HCT116 (cell line): ENCODE measurements around the gene CREB3L1. TPM values are rescaled to one million over a fixed set of nuclear protein-coding genes. Genes with fewer than 3 reads are reported as not detected.

ENCODE experiments used
- ATAC-seq: fragments of 200-7000 bp; cut with Tn5 transposase; 2 replicates; pipeline ENCODE4 v1.9.1; 2020; ENCODE audit warnings: mild to moderate bottlenecking, moderate library complexity
- BruUV-seq: library from RNA; stranded (reverse); fragments of 400-500 nt; replicated peaks from 2 replicates; lab custom pipeline; 2021; lab: Mats Ljungman, UMichigan
- CTCF ChIA-PET: fragments of 300-600 bp; sonication (Branson Sonifier 250); formaldehyde crosslinking; loops from one replicate; lab custom pipeline; 2021; ENCODE audit warnings: antibody characterized with exemption; lab: Charles Lee
- POLR2A ChIA-PET: fragments of 300-600, 350-600 bp; sonication (Branson Sonifier 250); formaldehyde crosslinking; loops from one replicate; lab custom pipeline; 2021; ENCODE audit warnings: antibody characterized with exemption; lab: Charles Lee
- RAD21 ChIA-PET, 2 experiments: fragments of 300-600 bp; sonication (Branson Sonifier 250); formaldehyde crosslinking; loops; one replicate each; lab custom pipeline; 2023; ENCODE audit warnings: low total read pairs in 2 of 2; ENCODE audit not compliant: uncharacterized antibody in 2 of 2, unreplicated experiment in 2 of 2, low non-redundant PET in 1 of 2; lab: Charles Lee
- DNase-seq: peaks from one replicate; pipeline ENCODE4 v3.0.0-alpha.2; 2010; ENCODE audit warnings: low read depth, low spot score
- H2AFZ ChIP-seq: fragments of 200-600 bp; shearing (Covaris generic), sonication (generic); 2 replicates; pipeline ENCODE4 v1.6.1; 2017; ENCODE audit warnings: low read depth, mixed run types, mixed read lengths, antibody characterized with exemption, low read length; ENCODE audit not compliant: poor library complexity, severe bottlenecking
- H3K27ac ChIP-seq: 2 replicates; pipeline ENCODE4 v1.5.1; 2012; ENCODE audit warnings: low read depth, low read length
- H3K27me3 ChIP-seq: fragments of 200-600 bp; sonication (generic); 2 replicates; pipeline ENCODE4 v1.6.1; 2016; ENCODE audit warnings: mixed run types, low read length, mixed read lengths; ENCODE audit not compliant: insufficient read depth
- H3K36me3 ChIP-seq, 2 experiments: fragments of 200-500 bp in 1 of 2; fragments of 200-600 bp in 1 of 2; sonication (Bioruptor generic) in 1 of 2; sonication (generic) in 1 of 2; 2 replicates each; pipeline versions ENCODE4 v1.5.1 to v1.6.1; 2014 to 2016; ENCODE audit warnings: low read length in 2 of 2, inconsistent platforms in 1 of 2, mixed read lengths in 1 of 2, mixed run types in 1 of 2; ENCODE audit not compliant: insufficient read depth in 2 of 2, control insufficient read depth in 1 of 2
- H3K4me1 ChIP-seq, 2 experiments: fragments of 200-600 bp in 1 of 2; sonication (generic) in 1 of 2; 2 replicates each; pipeline versions ENCODE4 v1.5.1 to v1.6.1; 2012 to 2017; ENCODE audit warnings: low read length in 2 of 2, inconsistent platforms in 1 of 2, mild to moderate bottlenecking in 1 of 2, mixed read lengths in 1 of 2, mixed run types in 1 of 2, moderate library complexity in 1 of 2; ENCODE audit not compliant: insufficient read depth in 2 of 2, control insufficient read depth in 1 of 2
- H3K4me2 ChIP-seq: fragments of 200-600 bp; sonication (generic); 2 replicates; pipeline ENCODE4 v1.6.1; 2017; ENCODE audit warnings: mixed run types, low read length, mixed read lengths
- H3K4me3 ChIP-seq, 2 experiments: fragments of 200-600 bp in 1 of 2; sonication (generic) in 1 of 2; replicated peaks in 1 of 2; 2 replicates each; pipeline ENCODE4 v1.5.1; 2011 to 2016; ENCODE audit warnings: low read length in 2 of 2, control low read depth in 1 of 2, low read depth in 1 of 2, mild to moderate bottlenecking in 1 of 2, mixed read lengths in 1 of 2, mixed run types in 1 of 2
- H3K79me2 ChIP-seq: fragments of 200-600 bp; sonication (generic); 2 replicates; pipeline ENCODE4 v1.6.1; 2017; ENCODE audit warnings: mild to moderate bottlenecking, mixed run types, low read length, moderate library complexity, mixed read lengths; ENCODE audit not compliant: insufficient read depth
- H3K9ac ChIP-seq: fragments of 200-600 bp; sonication (generic); 2 replicates; pipeline ENCODE4 v1.6.1; 2016; ENCODE audit warnings: low read length, mixed read lengths
- H3K9me2 ChIP-seq: fragments of 200-600 bp; sonication (generic), shearing (Covaris generic); 2 replicates; pipeline ENCODE4 v1.6.1; 2017; ENCODE audit warnings: mixed run types, mild to moderate bottlenecking, moderate library complexity; ENCODE audit not compliant: insufficient read depth
- H3K9me3 ChIP-seq, 2 experiments: fragments of 200-500 bp in 1 of 2; fragments of 200-600 bp in 1 of 2; sonication (Bioruptor generic) in 1 of 2; sonication (generic) in 1 of 2; 2 replicates each; pipeline ENCODE4 v1.6.1; 2014 to 2017; ENCODE audit warnings: low read length in 2 of 2, mixed read lengths in 2 of 2, inconsistent platforms in 1 of 2, low read depth in 1 of 2, mild to moderate bottlenecking in 1 of 2, mixed run types in 1 of 2, moderate library complexity in 1 of 2; ENCODE audit not compliant: control insufficient read depth in 1 of 2, insufficient read depth in 1 of 2
- H4K20me1 ChIP-seq: fragments of 200-600 bp; sonication (generic), shearing (Covaris generic); 2 replicates; pipeline ENCODE4 v1.6.1; 2017; ENCODE audit warnings: mixed run types, mild to moderate bottlenecking, moderate library complexity; ENCODE audit not compliant: insufficient read depth
- CBX3 ChIP-seq: IDR thresholded peaks from 2 replicates; pipeline ENCODE4 v1.6.1; 2012; ENCODE audit warnings: low read depth
- EZH2 ChIP-seq: fragments of 200-600 bp; sonication (generic); IDR thresholded peaks from 2 replicates; pipeline ENCODE4 v1.6.1; 2017; ENCODE audit warnings: antibody characterized with exemption, mixed run types
- FOSL1 ChIP-seq: IDR thresholded peaks from 2 replicates; pipeline ENCODE4 v1.6.1; 2012; ENCODE audit warnings: low read depth
- POLR2A ChIP-seq: IDR thresholded peaks from 2 replicates; pipeline ENCODE4 v1.7.0; 2011; ENCODE audit warnings: borderline replicate concordance; ENCODE audit not compliant: insufficient read depth, insufficient read length; ENCODE audit errors: extremely low read depth
- SIN3A ChIP-seq: IDR thresholded peaks from 2 replicates; pipeline ENCODE4 v1.6.1; 2012; ENCODE audit warnings: low read depth
- SP1 ChIP-seq: IDR thresholded peaks from 2 replicates; pipeline ENCODE4 v1.6.1; 2012; ENCODE audit warnings: low read depth
- SRF ChIP-seq: IDR thresholded peaks from 2 replicates; pipeline ENCODE4 v1.6.1; 2012; ENCODE audit warnings: low read depth
- TCF7L2 ChIP-seq: IDR thresholded peaks from 2 replicates; pipeline ENCODE4 v1.7.0; 2011; ENCODE audit warnings: borderline replicate concordance, inconsistent platforms; ENCODE audit not compliant: insufficient read depth, insufficient read length; ENCODE audit errors: extremely low read depth
- ZFX ChIP-seq: fragments of 450-650 bp; IDR thresholded peaks from 2 replicates; pipeline ENCODE4 v1.6.1; 2017
- intact Hi-C: fragments of 100-400 bp; cut with micrococcal nuclease; formaldehyde crosslinking; loops from 2 replicates; pipeline ENCODE4 v1.10.0; 2022
- total RNA-seq: library from RNA; stranded (reverse); gene quantifications from one replicate; pipeline ENCODE4 v1.2.1, GENCODE V29; 2021; ENCODE audit not compliant: unreplicated experiment
- TF ChIP-seq, protein P1 (sequence below): IDR thresholded peaks from 2 replicates; pipeline ENCODE4 v1.6.1; 2012
- TF ChIP-seq, protein P2 (sequence below), 3 experiments: fragments of 200-600 bp in 1 of 3; sonication (generic) in 1 of 3; IDR thresholded peaks in 2 of 3; conservative IDR thresholded peaks in 1 of 3; 2 replicates each; pipeline ENCODE4 v1.5.1; 2012 to 2017; ENCODE audit warnings: low read depth in 2 of 3, low read length in 2 of 3, antibody characterized with exemption in 1 of 3, borderline replicate concordance in 1 of 3, control low read depth in 1 of 3, mild to moderate bottlenecking in 1 of 3, mixed read lengths in 1 of 3, mixed run types in 1 of 3, moderate library complexity in 1 of 3; ENCODE audit not compliant: insufficient read depth in 1 of 3
- TF ChIP-seq, protein P3 (sequence below): IDR thresholded peaks from 2 replicates; pipeline ENCODE4 v1.6.1; 2011; ENCODE audit warnings: mild to moderate bottlenecking, low read length, moderate library complexity; ENCODE audit not compliant: insufficient replicate concordance; ENCODE audit errors: extremely low read depth
- TF ChIP-seq, protein P4 (sequence below): IDR thresholded peaks from 2 replicates; pipeline ENCODE4 v1.6.1; 2012; ENCODE audit warnings: low read depth
- TF ChIP-seq, protein P5 (sequence below): IDR thresholded peaks from 2 replicates; pipeline ENCODE4 v1.6.1; 2012

Gene CREB3L1
- total RNA-seq, 1 experiment from 2014 or later: 0.37 TPM

DNA sequence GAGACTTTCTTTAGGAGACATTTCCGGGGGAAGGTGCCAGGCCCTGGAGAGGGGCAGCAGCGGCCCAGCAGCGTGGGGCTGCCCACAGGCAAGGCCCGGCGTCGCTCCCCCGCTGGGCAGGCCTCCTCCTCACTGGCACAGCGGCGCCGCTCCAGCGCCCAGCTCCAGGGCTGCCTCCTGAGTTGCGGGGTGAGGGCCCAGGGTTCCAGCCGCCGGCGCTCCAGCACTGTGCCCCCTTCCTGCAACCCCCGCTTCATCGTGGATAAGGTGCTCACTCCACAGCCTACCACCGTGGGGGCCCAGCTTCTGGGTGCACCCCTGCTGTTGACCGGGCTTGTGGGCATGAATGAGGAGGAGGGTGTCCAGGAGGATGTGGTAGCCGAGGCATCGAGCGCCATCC is 88.8 kb downstream of the CREB3L1 start:
- Histone ChIP-seq H3K27me3 (no peaks in the 10 kb centered on the region), H3K4me3 (no peak overlapping the region), H3K27ac (no peak overlapping the region; the same call in 1 of the 2 replicates), H3K79me2 (peaks cover 28% of the 10 kb centered on the region), H3K9me3 (no peaks in the 10 kb centered on the region), H3K36me3 (peaks cover 3 to 12% of the 10 kb centered on the region in 2 experiments; a peak in 2 of 4 replicates), H3K9me2 (no peaks in the 10 kb centered on the region), H3K9ac (no peak overlapping the region), H2AFZ (no peak overlapping the region), H3K4me2 (no peak overlapping the region), H4K20me1 (no peaks in the 10 kb centered on the region), H3K4me1 (peaks cover 20 to 53% of the 10 kb centered on the region in 2 experiments)
- intact Hi-C loops: loop anchor here (5.0 kb wide), 1 partner anchor 119 kb away; no protein-coding TSS in a partner anchor
- ChIA-PET CTCF (interaction anchor here (0.6 to 2.0 kb wide), 4 partner anchors 13 to 51 kb away, joined by 3 to 8 read pairs (median 4); no protein-coding TSS in a partner anchor), RAD21 (no interaction called here), POLR2A (no interaction called here)
- ATAC-seq: no peak
- TF ChIP-seq SRF (no peak), SP1 (no peak), SIN3A (no peak), TCF7L2 (no peak), ZFX (no peak), POLR2A (no peak), EZH2 (no peak), FOSL1 (no peak), CBX3 (no peak)
- TF ChIP-seq, protein P1, sequence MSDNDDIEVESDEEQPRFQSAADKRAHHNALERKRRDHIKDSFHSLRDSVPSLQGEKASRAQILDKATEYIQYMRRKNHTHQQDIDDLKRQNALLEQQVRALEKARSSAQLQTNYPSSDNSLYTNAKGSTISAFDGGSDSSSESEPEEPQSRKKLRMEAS: no peak
- TF ChIP-seq, protein P2, sequence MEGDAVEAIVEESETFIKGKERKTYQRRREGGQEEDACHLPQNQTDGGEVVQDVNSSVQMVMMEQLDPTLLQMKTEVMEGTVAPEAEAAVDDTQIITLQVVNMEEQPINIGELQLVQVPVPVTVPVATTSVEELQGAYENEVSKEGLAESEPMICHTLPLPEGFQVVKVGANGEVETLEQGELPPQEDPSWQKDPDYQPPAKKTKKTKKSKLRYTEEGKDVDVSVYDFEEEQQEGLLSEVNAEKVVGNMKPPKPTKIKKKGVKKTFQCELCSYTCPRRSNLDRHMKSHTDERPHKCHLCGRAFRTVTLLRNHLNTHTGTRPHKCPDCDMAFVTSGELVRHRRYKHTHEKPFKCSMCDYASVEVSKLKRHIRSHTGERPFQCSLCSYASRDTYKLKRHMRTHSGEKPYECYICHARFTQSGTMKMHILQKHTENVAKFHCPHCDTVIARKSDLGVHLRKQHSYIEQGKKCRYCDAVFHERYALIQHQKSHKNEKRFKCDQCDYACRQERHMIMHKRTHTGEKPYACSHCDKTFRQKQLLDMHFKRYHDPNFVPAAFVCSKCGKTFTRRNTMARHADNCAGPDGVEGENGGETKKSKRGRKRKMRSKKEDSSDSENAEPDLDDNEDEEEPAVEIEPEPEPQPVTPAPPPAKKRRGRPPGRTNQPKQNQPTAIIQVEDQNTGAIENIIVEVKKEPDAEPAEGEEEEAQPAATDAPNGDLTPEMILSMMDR (IDR thresholded peaks at IDR 0.05 in 2 of 3, conservative IDR thresholded peaks at IDR 0.05 in 1 of 3; ENCODE audit: borderline replicate concordance in 1 of 3, insufficient read depth in 1 of 3, low read depth in 2 of 3, low read length in 2 of 3): no peak
- TF ChIP-seq, protein P3, sequence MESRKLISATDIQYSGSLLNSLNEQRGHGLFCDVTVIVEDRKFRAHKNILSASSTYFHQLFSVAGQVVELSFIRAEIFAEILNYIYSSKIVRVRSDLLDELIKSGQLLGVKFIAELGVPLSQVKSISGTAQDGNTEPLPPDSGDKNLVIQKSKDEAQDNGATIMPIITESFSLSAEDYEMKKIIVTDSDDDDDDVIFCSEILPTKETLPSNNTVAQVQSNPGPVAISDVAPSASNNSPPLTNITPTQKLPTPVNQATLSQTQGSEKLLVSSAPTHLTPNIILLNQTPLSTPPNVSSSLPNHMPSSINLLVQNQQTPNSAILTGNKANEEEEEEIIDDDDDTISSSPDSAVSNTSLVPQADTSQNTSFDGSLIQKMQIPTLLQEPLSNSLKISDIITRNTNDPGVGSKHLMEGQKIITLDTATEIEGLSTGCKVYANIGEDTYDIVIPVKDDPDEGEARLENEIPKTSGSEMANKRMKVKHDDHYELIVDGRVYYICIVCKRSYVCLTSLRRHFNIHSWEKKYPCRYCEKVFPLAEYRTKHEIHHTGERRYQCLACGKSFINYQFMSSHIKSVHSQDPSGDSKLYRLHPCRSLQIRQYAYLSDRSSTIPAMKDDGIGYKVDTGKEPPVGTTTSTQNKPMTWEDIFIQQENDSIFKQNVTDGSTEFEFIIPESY: no peak
- TF ChIP-seq, protein P4, sequence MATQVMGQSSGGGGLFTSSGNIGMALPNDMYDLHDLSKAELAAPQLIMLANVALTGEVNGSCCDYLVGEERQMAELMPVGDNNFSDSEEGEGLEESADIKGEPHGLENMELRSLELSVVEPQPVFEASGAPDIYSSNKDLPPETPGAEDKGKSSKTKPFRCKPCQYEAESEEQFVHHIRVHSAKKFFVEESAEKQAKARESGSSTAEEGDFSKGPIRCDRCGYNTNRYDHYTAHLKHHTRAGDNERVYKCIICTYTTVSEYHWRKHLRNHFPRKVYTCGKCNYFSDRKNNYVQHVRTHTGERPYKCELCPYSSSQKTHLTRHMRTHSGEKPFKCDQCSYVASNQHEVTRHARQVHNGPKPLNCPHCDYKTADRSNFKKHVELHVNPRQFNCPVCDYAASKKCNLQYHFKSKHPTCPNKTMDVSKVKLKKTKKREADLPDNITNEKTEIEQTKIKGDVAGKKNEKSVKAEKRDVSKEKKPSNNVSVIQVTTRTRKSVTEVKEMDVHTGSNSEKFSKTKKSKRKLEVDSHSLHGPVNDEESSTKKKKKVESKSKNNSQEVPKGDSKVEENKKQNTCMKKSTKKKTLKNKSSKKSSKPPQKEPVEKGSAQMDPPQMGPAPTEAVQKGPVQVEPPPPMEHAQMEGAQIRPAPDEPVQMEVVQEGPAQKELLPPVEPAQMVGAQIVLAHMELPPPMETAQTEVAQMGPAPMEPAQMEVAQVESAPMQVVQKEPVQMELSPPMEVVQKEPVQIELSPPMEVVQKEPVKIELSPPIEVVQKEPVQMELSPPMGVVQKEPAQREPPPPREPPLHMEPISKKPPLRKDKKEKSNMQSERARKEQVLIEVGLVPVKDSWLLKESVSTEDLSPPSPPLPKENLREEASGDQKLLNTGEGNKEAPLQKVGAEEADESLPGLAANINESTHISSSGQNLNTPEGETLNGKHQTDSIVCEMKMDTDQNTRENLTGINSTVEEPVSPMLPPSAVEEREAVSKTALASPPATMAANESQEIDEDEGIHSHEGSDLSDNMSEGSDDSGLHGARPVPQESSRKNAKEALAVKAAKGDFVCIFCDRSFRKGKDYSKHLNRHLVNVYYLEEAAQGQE: no peak
- TF ChIP-seq, protein P5, sequence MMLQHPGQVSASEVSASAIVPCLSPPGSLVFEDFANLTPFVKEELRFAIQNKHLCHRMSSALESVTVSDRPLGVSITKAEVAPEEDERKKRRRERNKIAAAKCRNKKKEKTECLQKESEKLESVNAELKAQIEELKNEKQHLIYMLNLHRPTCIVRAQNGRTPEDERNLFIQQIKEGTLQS: no peak
- BruUV-seq: no TSS peak
- no peak for DNase-seq
